HEK293 (cell line): Measurements from ENCODE around the gene MCTP1.
A peak's percentile ranks its signal among the peaks of the same experiment; 100 is the strongest.
"Not testable (repeated sequence)": the region's sequence is repeated elsewhere in the genome, so short reads cannot be mapped to it uniquely, and the experiment has no call there.

Source experiments
- CTCF ChIA-PET: fragments of 350-600 bp; formaldehyde crosslinking; extraction: SDS; loops from one replicate; lab custom pipeline; 2021; ENCODE audit warnings: antibody characterized with exemption; lab: Yijun Ruan, JAX
- POLR2A ChIA-PET: fragments of 300-600 bp; formaldehyde crosslinking; extraction: SDS; loops from one replicate; lab custom pipeline; 2020; ENCODE audit warnings: antibody characterized with exemption, inconsistent platforms; lab: Yijun Ruan, JAX
- H3K27ac ChIP-seq: fragments of 200-500 bp; sonication (Bioruptor generic); 2 replicates; pipeline ENCODE4 v1.5.1; 2014; ENCODE audit warnings: low read depth, low read length, control low read depth, inconsistent platforms; ENCODE audit errors: extremely low read depth
- H3K36me3 ChIP-seq, 2 experiments: fragments of 200-500 bp in 1 of 2; sonication (Bioruptor generic) in 1 of 2; 1 replicate in 1 of 2; 2 replicates in 1 of 2; pipeline ENCODE4 v1.5.1; 2014 to 2017; ENCODE audit warnings: inconsistent platforms in 2 of 2, low read length in 2 of 2; ENCODE audit not compliant: control insufficient read depth in 2 of 2, insufficient read depth in 1 of 2
- H3K4me1 ChIP-seq: fragments of 200-500 bp; sonication (Bioruptor generic); 2 replicates; pipeline ENCODE4 v1.5.1; 2014; ENCODE audit warnings: mild to moderate bottlenecking, low read length, inconsistent platforms; ENCODE audit not compliant: control insufficient read depth, insufficient read depth
- H3K4me3 ChIP-seq: 2 replicates; pipeline ENCODE4 v1.5.1; 2011; ENCODE audit warnings: low read depth, mild to moderate bottlenecking, control low read depth, low read length, moderate library complexity
- H3K9me3 ChIP-seq: fragments of 200-500 bp; sonication (Bioruptor generic); 2 replicates; pipeline ENCODE4 v1.5.1; 2014; ENCODE audit warnings: low read depth, low read length, inconsistent platforms; ENCODE audit not compliant: control insufficient read depth, insufficient read depth
- HIC1 ChIP-seq: fragments of 450-650 bp; formaldehyde crosslinking; IDR thresholded peaks from 2 replicates; pipeline ENCODE4 v1.5.1; 2016; ENCODE audit warnings: missing biosample characterization, missing genetic modification characterization
- KLF10 ChIP-seq: fragments of 450-650 bp; IDR thresholded peaks from 2 replicates; pipeline ENCODE4 v1.5.1; 2018; ENCODE audit warnings: missing biosample characterization, mild to moderate bottlenecking, missing genetic modification characterization
- PRDM1 ChIP-seq: fragments of 450-650 bp; formaldehyde crosslinking; IDR thresholded peaks from 2 replicates; pipeline ENCODE4; 2016; ENCODE audit warnings: missing biosample characterization, missing genetic modification characterization
- SP3 ChIP-seq: fragments of 450-650 bp; formaldehyde crosslinking; IDR thresholded peaks from 2 replicates; pipeline ENCODE4 v1.5.1; 2016; ENCODE audit warnings: missing biosample characterization, missing genetic modification characterization
- ZBTB21 ChIP-seq: fragments of 450-650 bp; formaldehyde crosslinking; IDR thresholded peaks from 2 replicates; pipeline ENCODE4 v1.5.1; 2017; ENCODE audit warnings: missing biosample characterization, missing genetic modification characterization
- ZNF169 ChIP-seq: fragments of 450-650 bp; formaldehyde crosslinking; IDR thresholded peaks from 2 replicates; pipeline ENCODE4 v1.5.1; 2016; ENCODE audit warnings: missing biosample characterization, missing genetic modification characterization
- ZNF174 ChIP-seq: fragments of 450-650 bp; formaldehyde crosslinking; IDR thresholded peaks from 2 replicates; pipeline ENCODE4 v1.5.0; 2017; ENCODE audit warnings: missing biosample characterization, mild to moderate bottlenecking, missing genetic modification characterization
- ZNF280D ChIP-seq: fragments of 450-650 bp; formaldehyde crosslinking; IDR thresholded peaks from 2 replicates; pipeline ENCODE4 v1.5.1; 2016; ENCODE audit warnings: missing biosample characterization, missing genetic modification characterization
- ZNF362 ChIP-seq: fragments of 450-650 bp; formaldehyde crosslinking; IDR thresholded peaks from 2 replicates; pipeline ENCODE4 v1.5.1; 2016; ENCODE audit warnings: missing biosample characterization, missing genetic modification characterization
- ZNF394 ChIP-seq: fragments of 450-650 bp; formaldehyde crosslinking; IDR thresholded peaks from 2 replicates; pipeline ENCODE4 v1.5.1; 2016; ENCODE audit warnings: missing biosample characterization, missing genetic modification characterization, mild to moderate bottlenecking, moderate library complexity, borderline replicate concordance
- ZNF398 ChIP-seq: fragments of 450-650 bp; formaldehyde crosslinking; IDR thresholded peaks from 2 replicates; pipeline ENCODE4 v1.5.1; 2017; ENCODE audit warnings: missing biosample characterization, missing genetic modification characterization
- ZNF416 ChIP-seq: fragments of 450-650 bp; formaldehyde crosslinking; IDR thresholded peaks from 2 replicates; pipeline ENCODE4 v1.5.1; 2016; ENCODE audit warnings: missing biosample characterization, missing genetic modification characterization
- ZNF449 ChIP-seq: fragments of 450-650 bp; formaldehyde crosslinking; IDR thresholded peaks from 2 replicates; pipeline ENCODE4 v1.5.1; 2017; ENCODE audit warnings: missing biosample characterization, mild to moderate bottlenecking, missing genetic modification characterization, moderate library complexity
- ZNF513 ChIP-seq: fragments of 450-650 bp; IDR thresholded peaks from 2 replicates; pipeline ENCODE4 v1.5.1; 2018; ENCODE audit warnings: missing biosample characterization, missing genetic modification characterization
- ZNF596 ChIP-seq: fragments of 450-650 bp; IDR thresholded peaks from 2 replicates; pipeline ENCODE4 v1.5.0; 2018; ENCODE audit warnings: missing biosample characterization, mild to moderate bottlenecking, missing genetic modification characterization, moderate library complexity
- ZNF654 ChIP-seq: fragments of 450-650 bp; formaldehyde crosslinking; IDR thresholded peaks from 2 replicates; pipeline ENCODE4 v1.5.1; 2016; ENCODE audit warnings: low read depth, missing biosample characterization, missing genetic modification characterization
- ZNF776 ChIP-seq: fragments of 450-650 bp; formaldehyde crosslinking; IDR thresholded peaks from 2 replicates; pipeline ENCODE4 v1.5.0; 2017; ENCODE audit warnings: missing biosample characterization, missing genetic modification characterization, borderline replicate concordance
- ZNF792 ChIP-seq: fragments of 450-650 bp; formaldehyde crosslinking; IDR thresholded peaks from 2 replicates; pipeline ENCODE4 v1.5.1; 2016; ENCODE audit warnings: missing biosample characterization, missing genetic modification characterization
- ZSCAN5A ChIP-seq: fragments of 450-650 bp; formaldehyde crosslinking; IDR thresholded peaks from 2 replicates; pipeline ENCODE4 v1.5.1; 2016; ENCODE audit warnings: missing biosample characterization, missing genetic modification characterization

Gene MCTP1

GRCh38 chr5:95216136-95216955 lies 68.5 kb downstream of the MCTP1 start (continued):
- TF ChIP-seq HIC1 (tag by site-specific recombination): no peak
- TF ChIP-seq ZNF513 (tag by site-specific recombination): no peak
- TF ChIP-seq KLF10 (tag by site-specific recombination): no peak
- no peak for TF ChIP-seq ZNF394 (tag by site-specific recombination)
- TF ChIP-seq ZNF449: no peak
- TF ChIP-seq ZNF776 (tag by site-specific recombination): no peak
- no peak for TF ChIP-seq ZNF174 (tag by site-specific recombination)
- no peak for TF ChIP-seq ZNF398
- TF ChIP-seq, all 188 proteins: peak for 0

GRCh38 chr5:95207811-95208210 lies 77.1 kb downstream of the MCTP1 start:
- H3K4me1 ChIP-seq, H3K4me3 ChIP-seq, CTCF ChIA-PET, POLR2A ChIA-PET, H3K27ac ChIP-seq, H3K9me3 ChIP-seq, H3K36me3 ChIP-seq: not testable (repeated sequence)
- peak; percentile 84 for TF ChIP-seq ZNF169 (tag by site-specific recombination)
- peak; percentile 87 for TF ChIP-seq ZNF596 (tag by site-specific recombination)
- peak; percentile 43; the same call in 1 of the 2 replicates for TF ChIP-seq PRDM1

GRCh38 chr5:95194856-95195255 lies 90.0 kb downstream of the MCTP1 start:
- H3K9me3 ChIP-seq: no peaks in the 10 kb centered on the region
- no peaks in the 10 kb centered on the region for H3K36me3 ChIP-seq
- CTCF ChIA-PET: no interaction called here
- H3K4me1 ChIP-seq: no peaks in the 10 kb centered on the region; the same call in 1 of the 2 replicates
- POLR2A ChIA-PET: no interaction called here
- no peak overlapping the region for H3K4me3 ChIP-seq
- no peak overlapping the region for H3K27ac ChIP-seq
- TF ChIP-seq ZNF654 (no peak), ZSCAN5A (tag by site-specific recombination) (no peak), ZNF280D (no peak), ZNF416 (tag by site-specific recombination) (no peak), ZNF362 (tag by site-specific recombination) (no peak), ZBTB21 (no peak), ZNF792 (tag by site-specific recombination) (no peak), SP3 (tag by site-specific recombination) (no peak)
